CD1c-positive myeloid dendritic cell (primary cell): ENCODE data around the gene HERPUD2.
"Not testable (repeated sequence)": the region's sequence is repeated elsewhere in the genome, so short reads cannot be mapped to it uniquely, and the experiment has no call there.

ENCODE experiments used
- DNase-seq: peaks from one replicate; pipeline ENCODE4 v3.0.0-alpha.2; 2016; ENCODE audit errors: extremely low spot score

The HERPUD2 gene

DNA sequence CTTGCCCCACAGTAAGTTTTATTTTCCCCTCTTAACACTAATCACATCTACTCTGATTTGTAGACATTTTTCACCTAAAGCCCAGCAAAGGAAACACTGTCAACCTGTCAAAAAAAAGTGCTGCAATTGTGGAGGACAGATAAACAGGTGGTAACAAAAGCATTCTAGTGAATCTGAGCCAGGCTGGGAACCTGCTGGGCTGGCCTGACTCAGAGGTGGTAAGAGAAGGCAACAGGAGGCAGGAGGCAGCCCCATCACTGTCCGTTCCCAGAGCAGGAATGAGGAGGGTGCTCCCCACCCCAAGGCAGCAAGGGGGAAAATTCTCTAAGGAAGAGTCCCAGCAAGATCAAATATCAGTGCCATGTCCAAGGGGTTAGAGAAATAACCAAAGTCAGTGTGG is 19.5 kb upstream of the HERPUD2 start:
- no peak for DNase-seq

DNA sequence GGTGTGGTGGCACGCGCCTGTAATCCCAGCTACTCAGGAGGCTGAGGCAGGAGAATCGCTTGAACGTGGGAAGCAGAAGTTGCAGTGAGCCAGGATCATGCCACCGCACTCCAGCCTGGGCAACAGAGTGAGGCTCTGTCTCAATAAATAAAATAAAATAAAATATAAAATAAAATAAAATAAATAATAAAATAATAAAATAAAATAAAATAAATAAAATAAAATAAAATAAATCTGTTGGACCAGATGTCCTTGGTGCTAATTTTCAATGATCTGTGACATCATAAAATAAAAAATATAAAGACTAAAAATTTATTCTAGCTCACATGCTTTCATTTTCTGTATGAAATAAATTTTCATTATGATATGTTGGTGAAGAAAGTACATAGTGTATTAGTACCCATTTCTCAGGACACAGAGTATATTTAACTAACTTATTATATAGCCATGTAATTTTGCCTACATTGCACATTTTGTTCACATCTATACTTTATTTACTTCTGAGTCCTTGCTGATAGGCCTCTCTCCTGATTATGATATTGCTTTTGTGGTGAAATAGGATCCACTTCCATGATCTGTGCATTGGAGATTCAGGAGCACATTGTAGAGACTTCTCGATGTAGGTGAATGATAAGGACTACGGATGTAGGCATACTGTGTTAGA is 17.8 kb upstream of the HERPUD2 start:
- no peak for DNase-seq

DNA sequence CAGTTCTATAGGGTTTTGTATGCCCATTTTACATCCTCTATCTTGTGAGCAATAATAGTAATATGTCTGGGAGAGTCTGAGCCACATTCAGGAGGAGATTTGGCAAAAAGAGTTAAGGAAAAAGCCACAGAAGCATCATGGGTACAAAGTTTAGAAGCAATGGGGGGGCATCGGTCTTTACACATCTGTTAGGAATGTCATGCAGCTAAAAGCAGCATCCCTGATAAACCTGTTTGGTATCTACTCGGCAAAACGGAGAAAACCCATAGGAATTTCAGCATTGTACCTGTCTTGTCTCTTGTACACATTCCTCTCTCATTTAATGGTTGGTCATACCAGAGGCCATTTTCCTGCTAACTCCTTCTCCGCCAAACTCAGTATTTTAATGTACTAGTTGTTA is 12.5 kb upstream of the HERPUD2 start:
- DNase-seq = no peak

DNA sequence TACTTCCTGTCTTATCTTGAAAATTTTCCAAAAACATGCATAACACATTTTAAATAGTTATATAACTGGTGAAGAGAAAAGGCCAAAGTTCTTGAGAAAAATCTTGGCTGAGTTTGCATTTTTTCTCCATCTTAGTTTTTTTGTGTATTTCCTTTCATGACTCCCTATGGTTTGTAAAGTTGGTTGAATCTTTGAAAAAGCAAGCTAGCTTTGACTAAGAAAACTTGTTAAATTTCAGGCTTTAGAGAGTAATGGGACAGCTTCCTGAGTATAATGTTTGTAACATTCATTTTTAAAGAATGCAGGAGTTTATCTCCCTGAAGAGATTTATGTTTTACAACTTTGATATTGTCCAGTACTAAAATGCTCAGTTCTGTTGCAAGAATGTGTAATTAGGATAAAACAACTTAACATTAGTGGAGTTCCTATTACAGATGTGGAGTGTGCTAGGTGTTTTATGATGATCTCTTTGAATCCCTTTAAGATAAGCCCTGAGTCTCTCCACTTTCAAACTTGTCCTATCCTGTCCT is 11.1 kb upstream of the HERPUD2 start:
- DNase-seq = no peak

DNA sequence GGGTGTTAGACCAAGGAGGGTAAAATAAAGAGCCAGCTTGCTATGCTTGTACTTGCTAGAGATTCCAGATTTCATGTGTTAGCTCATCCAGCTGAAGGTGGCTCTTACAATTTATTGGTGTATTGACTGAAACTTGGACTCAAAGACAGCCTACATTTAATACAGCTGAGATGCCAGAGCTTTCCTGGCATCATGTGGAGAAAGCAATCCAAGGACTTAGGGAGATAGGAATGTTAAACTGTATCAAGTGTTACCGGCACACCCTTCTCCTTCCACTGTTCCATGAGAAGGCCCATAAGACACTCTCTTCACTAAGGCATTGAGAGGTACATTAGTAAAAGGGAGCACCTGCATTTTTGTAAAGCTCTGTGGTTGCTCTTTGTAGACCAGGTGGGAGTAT is 9.3 kb upstream of the HERPUD2 start:
- DNase-seq = no peak

DNA sequence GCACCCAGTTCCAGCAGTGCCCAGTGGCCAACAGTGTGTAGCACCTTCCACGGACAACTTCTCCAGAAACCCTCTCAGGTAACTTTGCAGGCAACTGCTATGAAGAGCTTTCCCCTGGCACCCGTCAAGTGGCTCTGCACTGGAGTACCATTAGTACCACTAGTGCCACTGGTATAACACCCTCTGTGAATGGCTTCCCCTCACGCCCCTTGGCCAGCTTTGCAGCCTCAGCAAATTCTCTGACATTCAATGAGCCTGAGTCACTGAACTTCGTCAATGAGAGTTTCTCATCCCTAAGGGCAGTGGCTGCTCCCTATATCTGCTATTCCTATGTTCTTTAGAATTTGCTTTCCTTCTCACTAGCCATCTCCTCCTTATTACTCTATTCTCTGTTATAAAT is 7.6 kb upstream of the HERPUD2 start:
- DNase-seq = no peak

DNA sequence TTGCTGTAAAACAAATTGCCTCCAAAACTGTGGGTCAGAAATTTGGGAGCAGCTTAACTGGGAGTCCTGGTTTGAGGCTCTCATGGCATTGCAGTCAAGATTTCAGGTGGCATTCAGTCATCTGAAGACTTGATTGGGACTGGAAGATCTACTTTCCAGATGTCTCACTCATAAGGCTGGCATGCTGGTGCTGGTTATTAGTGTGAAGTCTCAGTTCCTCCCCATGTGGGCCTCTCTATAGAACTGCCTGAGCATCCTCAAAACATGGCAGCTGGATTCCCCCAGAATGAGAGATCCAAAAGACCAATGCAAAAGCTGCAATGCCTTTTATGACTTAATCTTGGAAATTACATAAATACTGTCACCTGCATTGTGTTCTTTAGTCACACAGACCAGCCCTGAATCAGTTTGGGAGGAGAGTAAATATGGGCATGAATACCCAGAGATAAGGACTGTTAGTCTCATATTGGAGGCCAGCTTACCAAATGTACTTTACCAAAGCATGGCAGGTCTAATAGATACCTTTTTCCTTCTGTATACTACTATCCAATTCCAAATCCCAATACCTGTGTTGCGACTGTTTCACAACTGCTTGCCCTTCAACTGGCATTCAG is 6.5 kb upstream of the HERPUD2 start:
- peak; percentile 33 for DNase-seq

DNA sequence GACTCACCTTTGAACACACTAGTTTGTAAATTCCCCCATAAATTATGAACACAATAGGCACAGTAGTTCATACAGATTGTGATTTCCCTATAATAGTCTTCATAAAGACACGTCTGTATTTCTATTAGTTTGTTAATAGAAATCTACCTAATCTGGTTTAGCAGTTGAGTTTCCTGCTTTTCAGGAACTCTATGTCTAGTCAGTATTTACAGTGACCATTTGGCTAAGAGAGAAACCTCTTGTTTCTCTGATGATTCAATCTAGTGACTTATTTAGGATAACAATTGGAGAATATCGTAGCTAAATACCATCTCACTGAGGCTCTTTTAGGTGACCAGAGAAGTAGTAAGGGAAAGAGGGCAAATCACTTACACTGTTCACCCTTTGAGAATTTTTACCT is 5.9 kb upstream of the HERPUD2 start:
- no peak for DNase-seq

DNA sequence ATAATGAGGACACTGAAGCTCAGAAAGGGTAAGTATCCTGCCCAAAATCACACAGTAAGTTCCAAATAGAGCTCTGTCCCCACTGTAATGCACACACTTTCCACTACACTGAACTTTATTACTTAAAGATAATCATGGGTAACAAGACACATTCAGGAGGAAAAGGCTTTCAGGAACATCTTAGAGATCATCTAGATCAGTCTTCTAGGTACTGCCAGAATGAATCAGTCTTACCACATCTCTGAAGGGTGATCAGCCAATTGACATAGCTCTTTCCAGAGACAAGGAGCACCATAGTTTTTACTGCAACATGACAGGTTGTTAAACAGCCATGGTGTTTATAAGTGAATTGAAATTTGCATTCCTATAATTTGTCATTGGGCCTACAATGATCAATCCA is 5.4 kb upstream of the HERPUD2 start:
- DNase-seq = no peak

DNA sequence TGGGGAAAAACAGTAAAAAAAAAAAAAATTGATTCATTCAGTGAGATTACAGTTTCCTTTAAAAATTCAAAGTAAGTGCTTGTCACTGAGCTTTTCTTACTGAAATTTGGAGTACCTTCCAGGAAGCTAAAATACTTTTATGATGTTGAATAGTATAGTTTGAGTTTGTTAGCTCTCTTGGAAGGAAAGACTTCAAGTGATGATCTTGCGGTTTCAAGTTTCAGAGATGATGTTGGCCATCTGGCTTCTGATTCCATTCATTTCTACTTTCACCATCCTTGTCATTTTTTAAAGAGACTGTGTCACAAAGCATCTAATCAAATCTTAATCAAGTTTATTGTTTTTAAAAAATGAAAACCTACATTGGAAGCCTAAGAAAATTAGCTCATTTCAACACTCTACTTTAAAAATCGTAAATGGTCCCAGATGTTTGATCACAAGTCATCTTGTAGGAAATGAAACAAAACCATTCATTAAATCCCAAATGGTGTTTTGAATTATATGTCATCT is 4.9 kb upstream of the HERPUD2 start:
- no peak for DNase-seq

DNA sequence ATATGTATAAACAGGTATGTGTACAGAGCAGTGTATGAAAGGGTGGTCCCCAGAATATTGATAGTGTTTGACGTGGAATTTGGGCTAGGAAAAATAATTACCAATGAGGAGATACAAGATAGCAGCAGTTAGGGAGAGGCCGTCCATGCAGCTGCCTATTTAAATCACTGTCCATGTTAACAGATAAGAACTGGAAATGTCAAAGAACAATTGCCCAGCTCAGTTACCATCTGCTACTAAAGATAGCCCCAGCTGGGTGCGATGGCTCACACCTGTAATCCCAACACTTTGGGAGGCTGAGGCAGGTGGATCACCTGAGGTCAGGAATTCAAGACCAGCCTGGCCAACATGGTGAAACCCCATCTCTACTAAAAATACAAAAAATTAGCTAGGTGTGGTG is 3.4 kb upstream of the HERPUD2 start:
- DNase-seq = not testable (repeated sequence)

DNA sequence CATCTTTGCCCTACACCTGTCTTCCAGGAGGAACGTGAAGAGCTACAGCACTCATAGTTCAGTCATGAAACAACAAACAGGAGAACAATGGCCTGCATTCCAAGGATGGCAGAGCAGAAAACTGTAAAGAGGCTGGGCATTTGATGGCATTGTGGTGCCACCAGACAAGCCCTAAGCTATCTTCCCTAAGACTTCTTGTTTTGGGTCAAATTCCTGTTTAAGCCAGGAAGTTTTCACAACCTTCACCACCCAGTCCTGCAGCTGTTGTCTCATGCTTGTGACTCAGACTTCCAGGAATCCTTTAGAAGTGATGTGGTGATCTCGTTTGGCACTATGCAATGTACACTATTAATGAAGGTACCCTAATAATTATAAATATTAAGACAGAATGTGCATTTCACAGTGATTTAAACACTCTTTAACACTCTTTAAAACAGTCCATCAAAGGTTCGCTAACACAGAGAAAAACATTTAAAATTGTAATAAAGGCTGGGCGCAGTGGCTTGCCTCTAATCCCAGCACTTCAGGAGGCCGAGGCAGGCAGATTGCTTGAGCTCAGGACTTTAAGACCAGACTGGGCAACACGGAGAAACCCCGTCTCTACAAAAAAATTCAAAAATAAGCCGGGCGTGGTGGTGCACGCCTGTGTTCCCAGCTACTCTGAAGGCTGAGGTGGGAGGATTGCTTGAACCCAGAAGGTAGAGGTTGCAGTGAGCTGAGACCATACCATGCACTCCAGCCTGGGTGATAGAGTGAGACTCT is 2.7 kb upstream of the HERPUD2 start:
- peak; percentile 79 for DNase-seq

DNA sequence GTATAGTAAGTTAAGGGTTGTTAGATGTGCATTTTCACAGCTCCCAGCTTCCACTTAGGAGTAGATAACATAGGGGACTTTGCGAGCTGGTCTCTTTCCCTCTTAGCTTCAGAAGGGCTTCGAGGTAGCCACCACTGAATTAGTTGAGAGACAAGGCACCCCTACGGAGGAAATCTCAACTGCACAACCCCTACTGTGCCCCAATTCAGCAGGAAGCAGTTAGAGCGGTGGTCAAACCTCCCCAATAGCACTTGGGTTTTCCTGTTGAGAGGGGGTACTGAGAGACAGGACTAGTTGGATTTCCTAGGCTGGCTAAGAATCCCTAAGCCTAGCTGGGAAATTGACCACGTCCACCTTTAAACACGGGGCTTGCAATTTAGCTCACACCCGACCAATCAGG is 1.1 kb upstream of the HERPUD2 start:
- DNase-seq = no peak

DNA sequence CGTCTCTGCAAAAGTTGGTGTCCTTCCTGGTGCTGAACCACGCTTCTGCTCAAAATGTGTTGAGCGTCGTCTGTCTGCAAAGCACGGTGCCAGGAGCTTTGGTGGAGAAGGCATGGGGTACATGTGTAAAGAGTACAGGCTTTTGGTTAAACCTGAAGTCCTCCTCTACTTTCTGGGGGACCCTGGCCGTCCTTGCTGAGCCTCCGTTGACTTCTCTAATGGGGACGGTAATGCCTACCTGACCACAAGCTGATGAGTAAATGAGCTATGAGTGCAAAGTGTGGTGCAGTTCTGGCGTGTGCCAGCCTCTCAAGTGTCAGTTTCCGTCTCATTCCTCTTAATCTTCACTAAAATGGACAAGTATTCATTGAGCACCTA is 527 bp upstream of the HERPUD2 start:
- DNase-seq = peak; percentile 25

DNA sequence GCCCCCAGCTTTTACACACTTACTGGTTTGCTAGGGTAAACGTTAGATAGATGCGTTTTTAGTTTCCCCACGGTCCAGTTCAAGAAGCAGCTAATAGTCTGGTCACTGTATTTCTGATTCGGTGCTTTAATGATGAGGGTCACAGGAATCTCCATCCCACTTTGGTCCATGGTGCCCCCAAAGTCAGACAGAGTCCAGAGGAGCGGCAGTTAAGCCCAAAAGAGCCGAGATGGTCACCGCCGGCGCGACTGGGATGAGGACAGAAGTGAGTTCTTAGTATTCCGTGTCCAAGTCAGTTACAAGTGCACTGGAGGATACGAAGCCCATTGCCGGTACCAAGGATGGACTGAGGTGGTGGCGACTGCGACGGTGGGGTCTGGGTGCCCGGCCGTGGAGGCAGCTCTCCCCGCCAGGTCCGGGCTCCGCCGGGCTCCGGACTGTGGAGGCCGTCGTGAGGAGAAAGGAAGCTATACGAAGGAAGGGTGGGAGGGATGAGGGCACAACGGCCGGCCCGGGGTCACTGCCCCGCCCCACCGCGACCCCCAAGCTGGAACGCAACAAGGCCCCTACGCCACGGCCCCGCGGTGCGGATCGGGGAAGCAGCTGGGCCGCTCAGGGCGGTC is 663 bp downstream of the HERPUD2 start:
- DNase-seq = no peak

DNA sequence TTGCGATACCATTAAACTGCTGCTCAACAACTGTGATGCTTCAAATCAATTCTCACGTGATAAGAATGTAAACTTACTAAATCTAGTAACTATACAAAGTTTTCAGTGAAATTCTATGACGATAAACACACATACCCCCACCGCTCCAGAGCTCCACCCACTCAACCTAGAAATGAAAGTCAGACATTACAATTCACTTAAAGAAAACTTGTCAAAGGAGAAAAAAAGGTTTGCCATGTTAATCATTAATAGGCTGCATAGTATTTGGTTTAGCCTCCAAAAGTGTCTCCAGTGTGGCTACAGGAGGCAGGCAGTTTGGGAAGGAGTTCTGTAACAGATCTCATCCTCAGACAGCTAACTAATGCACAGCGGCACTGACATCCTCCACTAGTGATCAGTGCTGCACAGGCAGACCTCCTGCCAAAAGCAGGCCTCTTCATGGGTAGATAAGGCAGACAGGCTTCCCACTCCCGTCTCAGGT is 3.1 kb downstream of the HERPUD2 start:
- DNase-seq = peak; percentile 35

DNA sequence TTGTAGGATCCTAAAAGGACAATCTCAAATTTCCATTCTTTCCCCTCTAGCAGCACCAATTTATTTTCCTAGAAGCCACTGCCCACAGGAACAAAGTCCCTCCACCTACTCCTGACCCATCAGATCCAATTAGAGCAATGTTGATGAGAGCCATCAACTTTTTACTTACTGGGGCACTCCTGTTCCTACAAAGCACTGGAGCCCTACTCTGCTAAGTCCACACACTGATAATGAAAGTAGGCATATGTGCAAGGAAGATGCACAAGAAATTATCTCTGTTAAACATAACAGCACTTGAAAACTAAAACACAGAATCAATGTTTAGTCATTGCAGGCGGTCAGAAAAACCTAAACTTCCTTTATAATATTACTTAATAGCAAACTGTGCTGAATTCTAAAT is 3.6 kb downstream of the HERPUD2 start:
- DNase-seq = no peak

DNA sequence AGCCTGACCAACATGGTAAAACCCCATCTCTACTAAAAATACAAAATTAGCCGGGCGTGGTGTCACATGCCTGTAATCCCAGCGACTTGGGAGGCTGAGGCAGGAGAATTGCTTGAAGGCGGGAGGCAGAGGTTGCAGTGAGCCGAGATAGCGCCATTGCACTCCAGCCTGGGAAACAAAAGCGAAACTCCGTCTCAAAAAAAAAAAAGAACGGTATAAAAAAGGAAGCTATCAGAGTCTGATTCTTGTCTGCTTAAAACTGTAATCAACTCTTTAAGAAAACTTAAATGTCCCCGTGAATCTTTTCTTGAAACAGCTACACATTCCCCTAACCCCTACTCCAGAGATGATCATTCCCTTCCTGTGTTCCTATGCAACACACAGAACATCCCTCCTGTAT is 4.3 kb downstream of the HERPUD2 start:
- DNase-seq = not testable (repeated sequence)

DNA sequence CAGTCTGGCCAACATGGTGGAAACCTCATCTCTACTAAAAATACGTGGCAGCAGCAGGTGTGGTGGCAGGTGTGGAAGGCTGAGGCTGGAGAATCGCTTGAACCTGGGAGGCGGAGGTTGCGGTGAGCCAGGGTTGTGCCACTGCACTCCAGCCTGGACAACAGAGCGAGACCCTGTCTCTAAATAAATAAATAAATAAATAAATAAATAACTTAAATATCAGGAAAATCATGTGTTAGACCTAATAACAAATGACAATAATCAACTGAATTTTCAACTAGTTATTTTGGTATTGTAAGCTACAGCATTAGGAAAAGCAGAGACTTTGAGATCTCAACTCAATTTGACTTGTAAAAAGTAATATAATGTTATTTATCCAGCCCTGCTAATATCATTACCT is 9.2 kb downstream of the HERPUD2 start:
- no peak for DNase-seq

DNA sequence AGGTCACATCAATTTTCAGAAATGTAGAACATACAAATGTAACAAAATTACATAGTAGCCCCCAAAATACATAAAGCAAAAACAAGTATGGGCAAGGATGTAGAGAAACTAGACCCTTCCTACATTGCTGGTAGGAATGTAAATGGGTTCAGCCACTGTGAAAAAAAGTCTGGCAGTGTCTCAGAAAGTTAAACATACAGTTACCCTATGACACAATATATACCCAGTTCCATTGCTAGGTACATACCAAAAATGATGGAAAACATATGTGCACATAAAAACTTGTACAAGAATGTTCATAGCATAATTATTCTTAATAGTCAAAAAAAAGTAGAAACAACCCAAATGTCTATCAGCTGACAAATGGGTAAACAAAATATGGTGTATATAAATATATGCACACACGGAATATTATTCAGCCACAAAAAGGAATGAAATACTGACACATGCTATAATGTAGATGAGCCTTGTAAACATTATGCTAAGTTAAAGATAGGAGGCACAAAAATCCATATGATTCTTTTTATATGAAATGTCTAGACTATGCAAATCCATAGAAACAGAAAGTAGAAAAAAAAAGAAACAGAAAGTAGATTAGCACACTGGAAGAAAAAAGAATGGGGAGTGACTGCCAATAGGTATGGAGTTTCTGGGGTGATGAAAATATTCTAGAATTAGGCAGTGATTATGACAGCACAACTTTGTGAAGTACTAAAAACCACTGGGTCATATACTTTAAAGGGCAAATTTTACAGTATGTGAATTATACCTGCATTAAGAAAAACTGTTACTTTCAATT is 13.5 kb downstream of the HERPUD2 start:
- no peak for DNase-seq

DNA sequence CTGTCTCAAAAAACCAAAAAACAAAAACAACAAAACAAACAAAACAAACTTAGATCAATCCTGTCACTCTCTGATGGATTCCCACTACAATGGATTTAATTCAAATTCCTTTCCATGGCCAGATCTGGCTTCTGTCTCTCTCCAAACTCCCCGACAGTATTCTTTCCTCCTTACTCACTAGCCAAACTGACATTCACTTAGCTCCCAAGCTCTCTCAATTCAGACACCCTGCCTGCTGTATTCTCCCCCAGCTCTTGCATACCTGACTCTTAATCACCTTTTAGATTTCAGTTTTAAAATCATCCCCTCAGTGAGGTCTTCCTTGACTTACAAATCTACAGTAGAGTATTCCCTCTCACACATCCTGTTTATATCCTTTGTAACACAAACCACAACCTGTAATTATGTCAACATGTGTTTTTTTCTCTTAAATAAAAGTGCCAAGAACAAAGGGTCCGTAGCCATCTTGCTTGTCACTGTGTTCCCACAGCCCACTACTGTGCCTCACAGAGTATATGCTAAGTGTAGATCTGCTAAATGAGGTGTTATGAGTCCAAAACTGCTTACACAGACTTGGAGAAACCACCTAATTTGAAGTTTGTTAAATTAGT is 14.4 kb downstream of the HERPUD2 start:
- DNase-seq = no peak
